H1 (cell line): Measurements from ENCODE around the gene DIABLO. TPM values are rescaled to one million over a fixed set of nuclear protein-coding genes. Genes with fewer than 3 reads are reported as not detected.

Experiments used
- CBX5 ChIP-seq: fragments of 300-800, 300-1000 bp; sonication (generic); IDR thresholded peaks from 2 replicates; pipeline ENCODE4 v1.7.1; 2016; ENCODE audit warnings: antibody characterized with exemption, low read length, low read depth
- E2F6 ChIP-seq: IDR thresholded peaks from 2 replicates; pipeline ENCODE4 v1.6.1; 2012; ENCODE audit warnings: inconsistent platforms
- HDAC2 ChIP-seq, 2 experiments: fragments of 300-600 bp in 1 of 2; sonication (generic) in 1 of 2; IDR thresholded peaks; 2 replicates each; pipeline ENCODE4 v1.6.1; 2011 to 2012; ENCODE audit warnings: low read depth in 2 of 2, low read length in 2 of 2, mild to moderate bottlenecking in 2 of 2, moderate library complexity in 2 of 2, borderline replicate concordance in 1 of 2, inconsistent platforms in 1 of 2
- POLR2A ChIP-seq, 2 experiments: IDR thresholded peaks; 1 replicate in 1 of 2; 2 replicates in 1 of 2; pipeline ENCODE4 v1.6.1; 2011; ENCODE audit warnings: low read depth in 2 of 2, low read length in 2 of 2, mild to moderate bottlenecking in 2 of 2; ENCODE audit errors: control extremely low read depth in 1 of 2
- TAF1 ChIP-seq: IDR thresholded peaks from 2 replicates; pipeline ENCODE4 v1.6.1; 2011; ENCODE audit warnings: mild to moderate bottlenecking, low read depth, low read length
- polyA plus RNA-seq, 7 experiments: library from polyadenylated mRNA; depleted of rRNA in 3 of 7; stranded (reverse) in 5 of 7; unstranded in 2 of 7; fragments of >200 nt in 5 of 7; fragments of 200-250 nt in 2 of 7; gene quantifications; 1 replicate in 5 of 7; 2 replicates in 1 of 7; 4 replicates in 1 of 7; pipeline versions ENCODE4 v1.2.1 to v1.2.3, GENCODE V29; 2011 to 2013; ENCODE audit warnings: missing spikeins in 2 of 7, mixed read lengths in 2 of 7
- total RNA-seq: library from RNA; stranded (reverse); fragmentation: NEBNext Ultra II Directional; extraction: Animal tissue kit (Norgen Biotek cat#: 25700); gene quantifications from 2 replicates; pipeline ENCODE4 v1.2.1, GENCODE V29; 2021
- TF ChIP-seq, protein P1 (sequence below): fragments of 300-600 bp; sonication (generic); IDR thresholded peaks from 2 replicates; pipeline ENCODE4 v1.7.1; 2012; ENCODE audit warnings: low read length, moderate library complexity, mild to moderate bottlenecking, inconsistent platforms; ENCODE audit not compliant: insufficient replicate concordance

DIABLO gene
- total and polyA plus RNA-seq, 2 of the 8 experiments (the other 6 are each of a cell fraction or from before 2014, with no cell fraction given), result 65.2 to 68.3 TPM

GRCh38 chr12:122226366-122227125 is 694 bp upstream of the DIABLO start (continued):
- TF ChIP-seq, protein P1, sequence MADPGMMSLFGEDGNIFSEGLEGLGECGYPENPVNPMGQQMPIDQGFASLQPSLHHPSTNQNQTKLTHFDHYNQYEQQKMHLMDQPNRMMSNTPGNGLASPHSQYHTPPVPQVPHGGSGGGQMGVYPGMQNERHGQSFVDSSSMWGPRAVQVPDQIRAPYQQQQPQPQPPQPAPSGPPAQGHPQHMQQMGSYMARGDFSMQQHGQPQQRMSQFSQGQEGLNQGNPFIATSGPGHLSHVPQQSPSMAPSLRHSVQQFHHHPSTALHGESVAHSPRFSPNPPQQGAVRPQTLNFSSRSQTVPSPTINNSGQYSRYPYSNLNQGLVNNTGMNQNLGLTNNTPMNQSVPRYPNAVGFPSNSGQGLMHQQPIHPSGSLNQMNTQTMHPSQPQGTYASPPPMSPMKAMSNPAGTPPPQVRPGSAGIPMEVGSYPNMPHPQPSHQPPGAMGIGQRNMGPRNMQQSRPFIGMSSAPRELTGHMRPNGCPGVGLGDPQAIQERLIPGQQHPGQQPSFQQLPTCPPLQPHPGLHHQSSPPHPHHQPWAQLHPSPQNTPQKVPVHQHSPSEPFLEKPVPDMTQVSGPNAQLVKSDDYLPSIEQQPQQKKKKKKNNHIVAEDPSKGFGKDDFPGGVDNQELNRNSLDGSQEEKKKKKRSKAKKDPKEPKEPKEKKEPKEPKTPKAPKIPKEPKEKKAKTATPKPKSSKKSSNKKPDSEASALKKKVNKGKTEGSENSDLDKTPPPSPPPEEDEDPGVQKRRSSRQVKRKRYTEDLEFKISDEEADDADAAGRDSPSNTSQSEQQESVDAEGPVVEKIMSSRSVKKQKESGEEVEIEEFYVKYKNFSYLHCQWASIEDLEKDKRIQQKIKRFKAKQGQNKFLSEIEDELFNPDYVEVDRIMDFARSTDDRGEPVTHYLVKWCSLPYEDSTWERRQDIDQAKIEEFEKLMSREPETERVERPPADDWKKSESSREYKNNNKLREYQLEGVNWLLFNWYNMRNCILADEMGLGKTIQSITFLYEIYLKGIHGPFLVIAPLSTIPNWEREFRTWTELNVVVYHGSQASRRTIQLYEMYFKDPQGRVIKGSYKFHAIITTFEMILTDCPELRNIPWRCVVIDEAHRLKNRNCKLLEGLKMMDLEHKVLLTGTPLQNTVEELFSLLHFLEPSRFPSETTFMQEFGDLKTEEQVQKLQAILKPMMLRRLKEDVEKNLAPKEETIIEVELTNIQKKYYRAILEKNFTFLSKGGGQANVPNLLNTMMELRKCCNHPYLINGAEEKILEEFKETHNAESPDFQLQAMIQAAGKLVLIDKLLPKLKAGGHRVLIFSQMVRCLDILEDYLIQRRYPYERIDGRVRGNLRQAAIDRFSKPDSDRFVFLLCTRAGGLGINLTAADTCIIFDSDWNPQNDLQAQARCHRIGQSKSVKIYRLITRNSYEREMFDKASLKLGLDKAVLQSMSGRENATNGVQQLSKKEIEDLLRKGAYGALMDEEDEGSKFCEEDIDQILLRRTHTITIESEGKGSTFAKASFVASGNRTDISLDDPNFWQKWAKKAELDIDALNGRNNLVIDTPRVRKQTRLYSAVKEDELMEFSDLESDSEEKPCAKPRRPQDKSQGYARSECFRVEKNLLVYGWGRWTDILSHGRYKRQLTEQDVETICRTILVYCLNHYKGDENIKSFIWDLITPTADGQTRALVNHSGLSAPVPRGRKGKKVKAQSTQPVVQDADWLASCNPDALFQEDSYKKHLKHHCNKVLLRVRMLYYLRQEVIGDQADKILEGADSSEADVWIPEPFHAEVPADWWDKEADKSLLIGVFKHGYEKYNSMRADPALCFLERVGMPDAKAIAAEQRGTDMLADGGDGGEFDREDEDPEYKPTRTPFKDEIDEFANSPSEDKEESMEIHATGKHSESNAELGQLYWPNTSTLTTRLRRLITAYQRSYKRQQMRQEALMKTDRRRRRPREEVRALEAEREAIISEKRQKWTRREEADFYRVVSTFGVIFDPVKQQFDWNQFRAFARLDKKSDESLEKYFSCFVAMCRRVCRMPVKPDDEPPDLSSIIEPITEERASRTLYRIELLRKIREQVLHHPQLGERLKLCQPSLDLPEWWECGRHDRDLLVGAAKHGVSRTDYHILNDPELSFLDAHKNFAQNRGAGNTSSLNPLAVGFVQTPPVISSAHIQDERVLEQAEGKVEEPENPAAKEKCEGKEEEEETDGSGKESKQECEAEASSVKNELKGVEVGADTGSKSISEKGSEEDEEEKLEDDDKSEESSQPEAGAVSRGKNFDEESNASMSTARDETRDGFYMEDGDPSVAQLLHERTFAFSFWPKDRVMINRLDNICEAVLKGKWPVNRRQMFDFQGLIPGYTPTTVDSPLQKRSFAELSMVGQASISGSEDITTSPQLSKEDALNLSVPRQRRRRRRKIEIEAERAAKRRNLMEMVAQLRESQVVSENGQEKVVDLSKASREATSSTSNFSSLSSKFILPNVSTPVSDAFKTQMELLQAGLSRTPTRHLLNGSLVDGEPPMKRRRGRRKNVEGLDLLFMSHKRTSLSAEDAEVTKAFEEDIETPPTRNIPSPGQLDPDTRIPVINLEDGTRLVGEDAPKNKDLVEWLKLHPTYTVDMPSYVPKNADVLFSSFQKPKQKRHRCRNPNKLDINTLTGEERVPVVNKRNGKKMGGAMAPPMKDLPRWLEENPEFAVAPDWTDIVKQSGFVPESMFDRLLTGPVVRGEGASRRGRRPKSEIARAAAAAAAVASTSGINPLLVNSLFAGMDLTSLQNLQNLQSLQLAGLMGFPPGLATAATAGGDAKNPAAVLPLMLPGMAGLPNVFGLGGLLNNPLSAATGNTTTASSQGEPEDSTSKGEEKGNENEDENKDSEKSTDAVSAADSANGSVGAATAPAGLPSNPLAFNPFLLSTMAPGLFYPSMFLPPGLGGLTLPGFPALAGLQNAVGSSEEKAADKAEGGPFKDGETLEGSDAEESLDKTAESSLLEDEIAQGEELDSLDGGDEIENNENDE, result no peak
- no peak for TF ChIP-seq TAF1
- no peak for TF ChIP-seq POLR2A (IDR thresholded peaks at IDR 0.05; ENCODE audit: control extremely low read depth in 1 of 2, low read depth in 2 of 2, low read length in 2 of 2)
- TF ChIP-seq HDAC2 (IDR thresholded peaks at IDR 0.05; ENCODE audit: borderline replicate concordance in 1 of 2, low read depth in 2 of 2, low read length in 2 of 2), result peak in 1 of 2 experiments; percentile 77; a peak in 2 of 4 replicates
- TF ChIP-seq E2F6, result peak; percentile 100
- TF ChIP-seq CBX5, result no peak
